ENCODE data around the gene CDH13. TPM values are rescaled to one million over a fixed set of nuclear protein-coding genes. Genes with fewer than 3 reads are reported as not detected.

The CDH13 gene
- total and polyA plus RNA-seq, 2 experiments from 2014 or later = 2.9 to 4.8 TPM

DNA sequence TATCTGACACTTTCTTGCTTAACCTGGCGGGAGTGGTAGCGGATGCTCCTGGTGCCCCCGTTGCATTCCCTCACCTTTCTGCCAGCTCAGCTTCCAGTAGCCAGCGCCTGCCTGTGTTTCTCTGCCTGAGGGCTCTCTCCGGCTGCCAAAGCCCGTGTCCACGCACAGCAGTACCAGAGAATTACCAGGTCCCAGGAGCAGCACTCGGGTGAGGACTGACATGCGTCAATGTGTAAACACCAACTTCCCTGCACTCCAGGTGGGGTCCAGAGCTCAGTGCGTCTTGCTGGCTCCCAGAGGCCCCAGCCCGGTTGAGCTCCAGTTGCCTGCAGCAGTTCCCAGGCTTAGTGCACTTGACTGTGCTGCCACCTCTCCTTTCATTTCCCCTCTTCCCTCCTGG lies 54.8 kb downstream of the CDH13 start:
- H3K9me3 ChIP-seq (ENCODE audit: low read depth) = no peaks in the 10 kb centered on the region
- H3K27ac ChIP-seq = no peak overlapping the region
- H3K36me3 ChIP-seq = no peaks in the 10 kb centered on the region
- no peaks in the 10 kb centered on the region for H3K4me1 ChIP-seq (ENCODE audit: low read depth)
- DNase-seq (ENCODE audit: low read depth in 1 of 2, low spot score in 1 of 2) = peak in 1 of 2 donors; percentile 22
- H3K4me3 ChIP-seq = no peak overlapping the region
- H3K27me3 ChIP-seq = no peaks in the 10 kb centered on the region
- TF ChIP-seq, protein P1, sequence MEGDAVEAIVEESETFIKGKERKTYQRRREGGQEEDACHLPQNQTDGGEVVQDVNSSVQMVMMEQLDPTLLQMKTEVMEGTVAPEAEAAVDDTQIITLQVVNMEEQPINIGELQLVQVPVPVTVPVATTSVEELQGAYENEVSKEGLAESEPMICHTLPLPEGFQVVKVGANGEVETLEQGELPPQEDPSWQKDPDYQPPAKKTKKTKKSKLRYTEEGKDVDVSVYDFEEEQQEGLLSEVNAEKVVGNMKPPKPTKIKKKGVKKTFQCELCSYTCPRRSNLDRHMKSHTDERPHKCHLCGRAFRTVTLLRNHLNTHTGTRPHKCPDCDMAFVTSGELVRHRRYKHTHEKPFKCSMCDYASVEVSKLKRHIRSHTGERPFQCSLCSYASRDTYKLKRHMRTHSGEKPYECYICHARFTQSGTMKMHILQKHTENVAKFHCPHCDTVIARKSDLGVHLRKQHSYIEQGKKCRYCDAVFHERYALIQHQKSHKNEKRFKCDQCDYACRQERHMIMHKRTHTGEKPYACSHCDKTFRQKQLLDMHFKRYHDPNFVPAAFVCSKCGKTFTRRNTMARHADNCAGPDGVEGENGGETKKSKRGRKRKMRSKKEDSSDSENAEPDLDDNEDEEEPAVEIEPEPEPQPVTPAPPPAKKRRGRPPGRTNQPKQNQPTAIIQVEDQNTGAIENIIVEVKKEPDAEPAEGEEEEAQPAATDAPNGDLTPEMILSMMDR (IDR thresholded peaks at IDR 0.05; ENCODE audit: low read depth, low read length) = no peak

DNA sequence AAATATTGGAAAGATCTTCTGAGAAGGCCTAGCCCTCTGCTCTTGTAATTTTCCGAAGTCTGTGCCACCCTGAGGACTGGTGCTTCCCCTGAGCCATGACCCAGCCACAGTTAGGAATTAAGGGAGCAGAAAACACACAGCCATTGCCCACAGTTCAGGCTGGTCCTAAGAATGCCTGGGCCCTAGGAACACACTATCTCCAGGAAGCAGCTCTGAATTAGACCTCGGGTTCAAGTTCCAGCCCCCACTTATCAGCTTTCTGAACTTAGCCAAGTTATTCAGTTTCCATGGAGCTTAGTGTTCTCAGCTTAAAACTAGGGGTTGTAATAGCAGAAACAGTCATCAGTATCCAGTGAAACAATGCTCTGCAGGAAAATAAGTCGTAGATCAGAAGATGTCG lies 56.0 kb downstream of the CDH13 start:
- H3K9me3 ChIP-seq (ENCODE audit: low read depth) = no peaks in the 10 kb centered on the region
- no peaks in the 10 kb centered on the region for H3K27me3 ChIP-seq
- no peak overlapping the region for H3K4me3 ChIP-seq
- TF ChIP-seq, protein P1 (IDR thresholded peaks at IDR 0.05; ENCODE audit: low read depth, low read length) = no peak
- H3K27ac ChIP-seq = no peak overlapping the region
- peak in 1 of 2 donors; percentile 17 for DNase-seq (ENCODE audit: low read depth in 1 of 2, low spot score in 1 of 2)
- H3K36me3 ChIP-seq = no peaks in the 10 kb centered on the region
- H3K4me1 ChIP-seq (ENCODE audit: low read depth) = no peaks in the 10 kb centered on the region

DNA sequence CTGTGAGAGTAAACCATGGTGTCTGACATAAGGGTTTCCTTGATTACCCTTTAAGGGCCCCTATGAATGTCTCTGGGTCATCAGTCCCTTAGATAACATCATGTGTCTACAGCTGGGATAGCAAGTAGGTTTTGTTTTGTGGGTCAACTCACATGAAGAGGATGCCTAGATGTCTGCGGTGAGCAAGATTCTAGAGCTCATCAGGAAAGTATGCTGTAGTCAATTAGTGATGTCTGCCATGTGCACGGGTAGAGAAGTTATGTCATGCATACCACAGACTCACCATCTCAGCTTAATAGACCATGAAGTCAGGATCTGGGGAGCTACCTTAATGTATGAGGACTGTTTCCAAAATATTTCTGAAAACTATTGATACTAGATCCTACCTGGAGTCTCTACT lies 57.5 kb downstream of the CDH13 start:
- TF ChIP-seq, protein P1 (IDR thresholded peaks at IDR 0.05; ENCODE audit: low read depth, low read length) = no peak

DNA sequence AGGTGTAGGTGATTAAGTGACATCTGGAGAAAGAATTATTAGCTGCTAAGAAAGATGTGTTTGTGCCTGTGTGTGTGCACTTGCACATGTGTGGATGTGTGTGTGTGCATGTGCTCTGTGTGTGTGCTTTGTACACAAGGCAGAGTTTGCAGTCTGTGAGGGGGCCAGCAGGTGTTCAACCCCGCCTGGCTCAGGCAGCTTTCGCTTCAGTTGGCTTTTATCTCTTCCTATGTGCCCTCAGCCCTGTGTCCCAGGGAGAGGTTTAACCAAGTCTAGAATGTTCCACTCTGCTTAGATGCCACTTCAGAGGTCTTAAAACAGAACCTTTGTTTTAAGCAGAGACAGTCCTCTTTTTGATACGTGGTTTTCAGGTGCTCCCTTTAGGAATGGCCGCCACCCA lies 58.8 kb downstream of the CDH13 start:
- no peaks in the 10 kb centered on the region for H3K4me1 ChIP-seq (ENCODE audit: low read depth)
- no peak overlapping the region for H3K4me3 ChIP-seq
- no peaks in the 10 kb centered on the region for H3K9me3 ChIP-seq (ENCODE audit: low read depth)
- H3K36me3 ChIP-seq = no peaks in the 10 kb centered on the region
- no peaks in the 10 kb centered on the region for H3K27me3 ChIP-seq
- TF ChIP-seq, protein P1 (IDR thresholded peaks at IDR 0.05; ENCODE audit: low read depth, low read length) = no peak
- no peak overlapping the region for H3K27ac ChIP-seq
- DNase-seq (ENCODE audit: low read depth in 1 of 2, low spot score in 1 of 2) = no peak

More for the DNA sequence above, 57.5 kb downstream of the CDH13 start:
- H3K27ac ChIP-seq = no peak overlapping the region
- no peaks in the 10 kb centered on the region for H3K9me3 ChIP-seq (ENCODE audit: low read depth)
- H3K4me3 ChIP-seq = no peak overlapping the region
- H3K36me3 ChIP-seq = no peaks in the 10 kb centered on the region
- H3K4me1 ChIP-seq (ENCODE audit: low read depth) = no peaks in the 10 kb centered on the region
- no peaks in the 10 kb centered on the region for H3K27me3 ChIP-seq
- DNase-seq (ENCODE audit: low read depth in 1 of 2, low spot score in 1 of 2) = no peak

DNA sequence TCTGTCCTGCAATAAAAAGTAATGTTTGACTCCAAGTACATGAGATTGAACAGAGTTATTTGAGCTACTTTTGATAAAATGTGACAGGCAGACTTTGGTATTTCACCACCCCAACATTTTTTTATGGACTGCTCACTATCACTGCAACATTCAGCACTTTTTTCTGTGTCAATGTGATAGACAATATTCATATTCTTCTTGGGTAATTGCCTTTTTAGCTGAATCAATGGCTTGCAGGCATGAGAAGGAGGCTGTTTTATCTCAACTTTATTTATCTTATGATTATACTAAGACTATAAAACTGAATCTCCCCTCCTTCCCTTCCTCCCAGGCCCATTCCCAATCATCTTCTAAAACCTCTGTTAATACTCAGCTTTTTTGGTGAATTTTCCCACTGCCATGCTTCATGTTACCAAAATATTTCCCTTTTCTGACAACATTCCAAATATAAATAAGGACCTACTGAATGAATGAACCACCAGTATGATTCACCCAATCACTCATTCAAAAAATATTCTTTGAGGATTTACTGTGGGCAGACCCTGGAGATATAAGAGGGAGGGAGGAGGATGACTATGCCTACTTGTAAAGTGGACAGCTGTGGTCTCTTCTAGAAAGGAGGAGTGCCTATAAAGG lies 67.6 kb downstream of the CDH13 start:
- no peaks in the 10 kb centered on the region for H3K36me3 ChIP-seq
- H3K4me1 ChIP-seq (ENCODE audit: low read depth) = no peaks in the 10 kb centered on the region
- H3K4me3 ChIP-seq = no peak overlapping the region
- H3K27me3 ChIP-seq = no peaks in the 10 kb centered on the region
- TF ChIP-seq, protein P1 (IDR thresholded peaks at IDR 0.05; ENCODE audit: low read depth, low read length) = no peak
- H3K27ac ChIP-seq = no peak overlapping the region
- H3K9me3 ChIP-seq (ENCODE audit: low read depth) = no peaks in the 10 kb centered on the region
- peak in 1 of 2 donors; percentile 43 for DNase-seq (ENCODE audit: low read depth in 1 of 2, low spot score in 1 of 2)

Data from cardiac muscle cell (in vitro differentiated cells and primary cell).